Coronary artery (tissue), 2 donors: ENCODE measurements around the gene NPL.

ENCODE experiments used
- DNase-seq: peaks from one replicate; pipeline ENCODE4 v3.0.0-alpha.2; 2017; ENCODE audit warnings: low spot score
- H3K27ac ChIP-seq, 2 donors: fragments of 200-600 bp; sonication (generic); one replicate each; pipeline ENCODE4 v1.5.1; 2016 to 2019
- H3K4me3 ChIP-seq: fragments of 200-600 bp; sonication (generic); 2 replicates; pipeline ENCODE4 v1.5.1; 2016; ENCODE audit warnings: mild to moderate bottlenecking, moderate library complexity
- TF ChIP-seq, protein P1 (sequence below): fragments of 200-600 bp; sonication (generic); IDR thresholded peaks from one replicate; pipeline ENCODE4 v1.5.1; 2019; ENCODE audit warnings: antibody characterized with exemption

NPL gene

DNA sequence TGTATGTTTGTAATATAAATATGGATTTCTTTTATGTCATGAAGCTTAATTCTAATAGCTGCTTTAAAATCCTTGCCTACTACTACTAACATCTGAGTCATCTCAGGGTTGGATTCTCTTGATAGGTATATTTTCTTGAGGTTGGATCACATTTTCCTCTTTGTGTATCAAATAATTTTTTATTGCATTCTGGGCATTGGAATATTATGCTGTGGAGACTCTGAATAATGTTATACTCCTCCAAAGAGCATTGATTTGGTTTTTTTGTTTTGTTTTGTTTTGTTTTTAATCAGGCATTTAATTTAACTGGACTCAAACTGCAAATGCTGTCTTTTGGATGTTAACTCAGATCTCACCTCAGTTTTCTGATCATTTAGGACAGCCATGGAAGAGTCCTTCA is 57.5 kb downstream of the NPL start:
- TF ChIP-seq, protein P1, sequence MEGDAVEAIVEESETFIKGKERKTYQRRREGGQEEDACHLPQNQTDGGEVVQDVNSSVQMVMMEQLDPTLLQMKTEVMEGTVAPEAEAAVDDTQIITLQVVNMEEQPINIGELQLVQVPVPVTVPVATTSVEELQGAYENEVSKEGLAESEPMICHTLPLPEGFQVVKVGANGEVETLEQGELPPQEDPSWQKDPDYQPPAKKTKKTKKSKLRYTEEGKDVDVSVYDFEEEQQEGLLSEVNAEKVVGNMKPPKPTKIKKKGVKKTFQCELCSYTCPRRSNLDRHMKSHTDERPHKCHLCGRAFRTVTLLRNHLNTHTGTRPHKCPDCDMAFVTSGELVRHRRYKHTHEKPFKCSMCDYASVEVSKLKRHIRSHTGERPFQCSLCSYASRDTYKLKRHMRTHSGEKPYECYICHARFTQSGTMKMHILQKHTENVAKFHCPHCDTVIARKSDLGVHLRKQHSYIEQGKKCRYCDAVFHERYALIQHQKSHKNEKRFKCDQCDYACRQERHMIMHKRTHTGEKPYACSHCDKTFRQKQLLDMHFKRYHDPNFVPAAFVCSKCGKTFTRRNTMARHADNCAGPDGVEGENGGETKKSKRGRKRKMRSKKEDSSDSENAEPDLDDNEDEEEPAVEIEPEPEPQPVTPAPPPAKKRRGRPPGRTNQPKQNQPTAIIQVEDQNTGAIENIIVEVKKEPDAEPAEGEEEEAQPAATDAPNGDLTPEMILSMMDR, result no peak
- no peak overlapping the region for H3K4me3 ChIP-seq
- no peak for DNase-seq

DNA sequence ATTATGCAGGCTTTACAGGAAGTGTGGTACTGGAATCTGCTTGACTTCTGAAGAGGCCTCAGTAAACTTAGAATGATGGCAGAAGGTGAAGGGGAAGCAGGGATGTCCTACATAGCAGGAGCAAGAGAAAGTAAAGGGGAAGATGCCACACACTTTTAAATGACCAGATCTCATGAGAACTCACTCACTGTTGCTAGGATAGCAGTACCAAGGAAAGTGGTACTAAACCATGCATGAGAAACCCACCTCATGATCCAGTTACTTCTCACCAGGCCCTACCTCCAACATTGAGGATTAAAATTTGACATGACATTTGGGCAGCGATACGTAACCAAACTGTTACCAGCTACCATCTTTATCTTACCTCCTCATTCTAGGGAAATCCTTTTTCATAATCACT is 59.2 kb downstream of the NPL start:
- H3K27ac ChIP-seq, result no peak overlapping the region
- H3K4me3 ChIP-seq, result no peak overlapping the region
- TF ChIP-seq, protein P1, result no peak
- DNase-seq, result no peak

More for the DNA sequence above, 57.5 kb downstream of the NPL start:
- no peak overlapping the region for H3K27ac ChIP-seq

DNA sequence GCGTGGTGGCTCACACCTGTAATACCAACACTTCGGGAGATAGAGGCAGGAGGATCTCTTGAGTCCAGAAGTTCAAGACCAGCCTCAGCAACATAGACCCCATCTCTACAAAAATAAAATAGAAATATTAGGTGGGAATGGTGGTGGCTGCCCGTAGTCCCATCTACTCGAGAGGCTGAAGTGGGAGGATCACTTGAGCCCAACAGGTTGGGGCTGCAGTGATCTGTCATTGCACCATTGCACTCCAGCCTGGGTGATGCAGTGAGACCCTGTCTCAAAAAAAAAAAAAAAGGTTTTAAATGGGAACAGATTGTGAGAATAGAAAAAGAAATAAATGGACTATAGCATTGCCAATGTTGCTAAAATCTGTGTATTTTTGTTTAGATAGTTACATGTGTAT is 60.7 kb downstream of the NPL start:
- no peak overlapping the region for H3K27ac ChIP-seq
- TF ChIP-seq, protein P1, result no peak
- H3K4me3 ChIP-seq, result no peak overlapping the region
- DNase-seq, result no peak

DNA sequence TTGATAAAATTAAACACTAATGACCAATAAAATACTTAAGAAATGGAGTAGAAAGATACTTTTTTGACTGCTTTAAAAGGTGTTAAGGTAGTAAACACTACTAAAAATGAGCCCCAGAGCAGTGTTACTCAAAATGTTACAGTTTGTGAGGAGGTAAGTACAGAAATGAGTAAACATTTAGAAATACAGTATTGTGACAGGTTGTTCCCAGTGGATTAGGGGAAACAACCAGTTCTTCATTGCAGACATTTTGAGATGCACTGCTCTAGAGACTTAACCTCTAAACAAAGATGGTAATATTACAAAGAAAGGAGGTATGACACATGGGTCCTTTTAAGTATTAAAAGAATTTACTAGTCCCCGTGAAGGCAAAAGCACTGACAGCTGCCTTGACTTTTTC is 62.3 kb downstream of the NPL start:
- no peak for DNase-seq
- Histone ChIP-seq H3K4me3 (no peak overlapping the region), H3K27ac (no peak overlapping the region)
- TF ChIP-seq, protein P1, result no peak

DNA sequence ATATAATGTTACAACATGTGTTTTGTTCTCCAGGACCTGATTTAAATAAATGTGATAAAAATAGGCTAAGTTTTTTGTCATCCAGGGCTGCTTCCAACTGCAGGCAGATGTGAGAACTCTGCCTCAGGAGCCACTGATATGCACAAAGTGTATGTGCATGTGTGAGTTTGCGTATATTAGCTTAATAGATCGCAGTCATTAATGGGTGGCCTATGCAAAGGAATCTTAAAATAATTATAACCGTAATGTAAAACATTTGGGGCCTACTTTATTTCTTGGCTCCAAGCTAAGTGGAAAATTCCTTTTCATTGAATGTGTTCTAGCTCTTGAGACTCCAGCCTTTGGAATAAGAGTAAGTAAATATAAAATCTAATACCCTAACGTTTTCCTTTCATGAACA is 66.3 kb downstream of the NPL start:
- TF ChIP-seq, protein P1, result no peak
- no peak overlapping the region for H3K27ac ChIP-seq
- no peak for DNase-seq
- no peak overlapping the region for H3K4me3 ChIP-seq

DNA sequence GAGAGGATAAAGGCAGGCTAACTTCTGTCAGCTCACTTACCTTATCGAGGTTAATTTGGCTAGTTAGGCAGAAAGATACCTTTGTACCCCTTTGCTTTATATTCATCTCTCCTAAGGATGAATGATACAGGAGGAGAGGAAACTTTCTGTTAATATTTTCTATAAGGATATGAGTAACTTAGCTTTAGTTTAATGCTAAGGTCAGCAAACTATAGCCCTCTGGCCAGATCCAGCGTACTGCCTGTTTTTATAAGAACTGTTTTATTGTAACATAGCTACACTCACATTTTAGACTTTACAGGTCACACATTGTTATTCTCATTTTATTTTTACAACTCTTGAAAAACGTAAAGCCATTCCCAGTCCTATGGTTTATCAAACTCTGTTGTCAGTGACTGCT is 67.6 kb downstream of the NPL start:
- Histone ChIP-seq H3K4me3 (no peak overlapping the region), H3K27ac (no peak overlapping the region)
- TF ChIP-seq, protein P1, result no peak
- DNase-seq, result no peak

DNA sequence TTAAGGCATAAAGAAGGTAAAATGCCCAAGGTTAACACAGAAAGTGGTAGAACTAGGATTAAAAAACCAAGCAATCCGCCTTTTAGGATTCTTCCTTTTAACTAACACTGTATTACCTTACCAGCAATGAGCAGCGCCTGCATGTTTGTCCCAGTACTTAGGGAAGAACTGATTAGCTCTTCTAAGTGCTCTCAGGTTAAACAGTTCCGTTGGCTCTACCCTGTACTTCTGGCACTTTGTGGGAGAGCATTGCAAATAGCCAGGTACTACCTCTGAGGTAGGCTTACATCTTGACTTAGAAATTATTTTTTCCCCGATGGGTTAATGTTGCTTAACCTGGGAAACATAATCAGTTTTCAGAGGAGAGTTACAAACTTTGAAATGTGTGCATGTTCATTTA is 71.1 kb downstream of the NPL start:
- TF ChIP-seq, protein P1, result no peak
- no peak for DNase-seq
- H3K27ac ChIP-seq, result no peak overlapping the region
- no peak overlapping the region for H3K4me3 ChIP-seq
